Measurements from ENCODE around the gene ROBO2.

DNA sequence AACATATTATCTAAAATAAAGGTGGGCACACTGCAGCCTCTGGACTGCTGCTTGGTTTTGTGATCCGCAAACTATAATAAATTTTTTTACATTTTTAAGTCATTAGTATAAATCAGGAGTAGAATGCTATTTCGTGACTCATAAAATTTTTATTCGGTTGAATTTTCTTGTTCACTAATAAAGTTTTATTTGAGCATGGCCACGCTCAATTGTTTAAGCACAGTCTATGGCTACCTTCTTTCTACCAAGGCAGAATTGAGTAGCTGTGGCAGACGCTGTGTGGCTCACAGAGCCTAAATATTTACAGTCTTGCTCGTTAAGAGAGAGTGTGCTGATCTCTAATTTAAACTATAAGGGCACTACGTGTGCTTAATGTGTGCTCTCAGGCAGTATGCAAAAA lies 28.9 kb downstream of the ROBO2 start:
- TF ChIP-seq, protein P1, sequence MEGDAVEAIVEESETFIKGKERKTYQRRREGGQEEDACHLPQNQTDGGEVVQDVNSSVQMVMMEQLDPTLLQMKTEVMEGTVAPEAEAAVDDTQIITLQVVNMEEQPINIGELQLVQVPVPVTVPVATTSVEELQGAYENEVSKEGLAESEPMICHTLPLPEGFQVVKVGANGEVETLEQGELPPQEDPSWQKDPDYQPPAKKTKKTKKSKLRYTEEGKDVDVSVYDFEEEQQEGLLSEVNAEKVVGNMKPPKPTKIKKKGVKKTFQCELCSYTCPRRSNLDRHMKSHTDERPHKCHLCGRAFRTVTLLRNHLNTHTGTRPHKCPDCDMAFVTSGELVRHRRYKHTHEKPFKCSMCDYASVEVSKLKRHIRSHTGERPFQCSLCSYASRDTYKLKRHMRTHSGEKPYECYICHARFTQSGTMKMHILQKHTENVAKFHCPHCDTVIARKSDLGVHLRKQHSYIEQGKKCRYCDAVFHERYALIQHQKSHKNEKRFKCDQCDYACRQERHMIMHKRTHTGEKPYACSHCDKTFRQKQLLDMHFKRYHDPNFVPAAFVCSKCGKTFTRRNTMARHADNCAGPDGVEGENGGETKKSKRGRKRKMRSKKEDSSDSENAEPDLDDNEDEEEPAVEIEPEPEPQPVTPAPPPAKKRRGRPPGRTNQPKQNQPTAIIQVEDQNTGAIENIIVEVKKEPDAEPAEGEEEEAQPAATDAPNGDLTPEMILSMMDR (conservative IDR thresholded peaks at IDR 0.05 in 1 of 2, IDR thresholded peaks at IDR 0.05 in 1 of 2; ENCODE audit: extremely low read depth in 1 of 2, insufficient read depth in 1 of 2, low read depth in 1 of 2, low read length in 2 of 2): no peak
- no peak for TF ChIP-seq EZH2 (IDR thresholded peaks at IDR 0.05; ENCODE audit: borderline replicate concordance, low read length)
